Peyer's patch (tissue), 4 donors: Measurements from ENCODE around the gene TACC2. TPM values are rescaled to one million over a fixed set of nuclear protein-coding genes. Genes with fewer than 3 reads are reported as not detected.

ENCODE experiments used
- DNase-seq, 3 donors: peaks; one replicate each; pipeline ENCODE4 v3.0.0-alpha.2; 2017 to 2019
- H3K27ac ChIP-seq, 4 donors: fragments of 200-600 bp; sonication (generic); one replicate each; pipeline ENCODE4 v1.5.1; 2016 to 2019
- H3K27me3 ChIP-seq, 2 donors: fragments of 200-600 bp; sonication (generic); one replicate each; pipeline ENCODE4 v1.5.1; 2019
- H3K36me3 ChIP-seq, 3 donors: fragments of 200-600 bp; sonication (generic); one replicate each; pipeline ENCODE4 v1.5.1; 2016 to 2019
- H3K4me1 ChIP-seq, 4 donors: fragments of 200-600 bp; sonication (generic); one replicate each; pipeline ENCODE4 v1.5.1; 2016 to 2019
- H3K4me3 ChIP-seq, 4 donors: fragments of 200-600 bp; sonication (generic); 1 replicate in 3 of 4; 2 replicates in 1 of 4; pipeline ENCODE4 v1.5.1; 2016 to 2019; ENCODE audit warnings: mild to moderate bottlenecking in 1 of 4
- H3K9me3 ChIP-seq, 4 donors: fragments of 200-600 bp; sonication (generic); one replicate each; pipeline ENCODE4 v1.5.1; 2016 to 2019; ENCODE audit warnings: mild to moderate bottlenecking in 1 of 4
- POLR2A ChIP-seq, 2 donors: fragments of 450-650 bp; IDR thresholded peaks; one replicate each; pipeline ENCODE4 v1.5.1; 2017; ENCODE audit warnings: antibody characterized with exemption in 2 of 2, mild to moderate bottlenecking in 2 of 2, moderate library complexity in 2 of 2
- total RNA-seq, 4 donors: library from RNA; depleted of rRNA; stranded (reverse); fragments of >200 nt; gene quantifications; one replicate each; pipeline ENCODE4 v1.1.0, GENCODE V29; 2016
- TF ChIP-seq, protein P1 (sequence below), 6 experiments: fragments of 450-650 bp in 4 of 6; fragments of 200-600 bp in 2 of 6; sonication (generic) in 1 of 6; IDR thresholded peaks; one replicate each; pipeline ENCODE4 v1.5.1; 2017 to 2019; ENCODE audit warnings: antibody characterized with exemption in 6 of 6, mild to moderate bottlenecking in 3 of 6, moderate library complexity in 1 of 6

TACC2 gene
- total RNA-seq, 4 donors from 2014 or later, result 91.6 to 140 (median 109) TPM

DNA sequence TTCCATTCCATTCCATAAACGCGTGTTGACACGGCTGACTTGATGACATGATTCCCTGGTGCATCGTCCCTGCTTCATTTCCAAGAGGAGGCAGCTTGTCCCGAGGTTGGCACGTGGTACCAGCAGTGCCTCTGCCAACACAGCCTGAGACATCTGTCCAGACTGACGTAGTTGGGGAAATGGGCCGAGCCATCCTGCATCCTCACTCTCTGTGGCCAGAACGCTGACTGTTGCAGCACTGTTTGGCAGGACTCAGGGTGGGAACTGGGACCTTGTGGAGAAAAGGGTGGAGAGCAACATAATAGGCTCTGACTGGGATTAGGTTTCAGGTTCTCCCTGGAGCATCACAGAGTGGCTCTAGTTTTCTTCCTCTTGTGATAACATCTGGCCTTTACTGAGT, 163.6 kb downstream of the TACC2 start:
- Histone ChIP-seq H3K36me3 (peaks cover 0 to 6% (median 0%) of the 10 kb centered on the region in 3 donors), H3K9me3 (no peaks in the 10 kb centered on the region), H3K4me3 (no peak overlapping the region), H3K27ac (peak overlapping the region in 1 of 4 donors; percentile 45), H3K27me3 (no peaks in the 10 kb centered on the region), H3K4me1 (peaks cover 0 to 26% (median 0%) of the 10 kb centered on the region in 4 donors)
- DNase-seq, result peak in 1 of 3 donors; percentile 63
- TF ChIP-seq, protein P1, sequence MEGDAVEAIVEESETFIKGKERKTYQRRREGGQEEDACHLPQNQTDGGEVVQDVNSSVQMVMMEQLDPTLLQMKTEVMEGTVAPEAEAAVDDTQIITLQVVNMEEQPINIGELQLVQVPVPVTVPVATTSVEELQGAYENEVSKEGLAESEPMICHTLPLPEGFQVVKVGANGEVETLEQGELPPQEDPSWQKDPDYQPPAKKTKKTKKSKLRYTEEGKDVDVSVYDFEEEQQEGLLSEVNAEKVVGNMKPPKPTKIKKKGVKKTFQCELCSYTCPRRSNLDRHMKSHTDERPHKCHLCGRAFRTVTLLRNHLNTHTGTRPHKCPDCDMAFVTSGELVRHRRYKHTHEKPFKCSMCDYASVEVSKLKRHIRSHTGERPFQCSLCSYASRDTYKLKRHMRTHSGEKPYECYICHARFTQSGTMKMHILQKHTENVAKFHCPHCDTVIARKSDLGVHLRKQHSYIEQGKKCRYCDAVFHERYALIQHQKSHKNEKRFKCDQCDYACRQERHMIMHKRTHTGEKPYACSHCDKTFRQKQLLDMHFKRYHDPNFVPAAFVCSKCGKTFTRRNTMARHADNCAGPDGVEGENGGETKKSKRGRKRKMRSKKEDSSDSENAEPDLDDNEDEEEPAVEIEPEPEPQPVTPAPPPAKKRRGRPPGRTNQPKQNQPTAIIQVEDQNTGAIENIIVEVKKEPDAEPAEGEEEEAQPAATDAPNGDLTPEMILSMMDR (IDR thresholded peaks at IDR 0.05), result no peak
- no peak for TF ChIP-seq POLR2A (IDR thresholded peaks at IDR 0.05)

GRCh38 chr10:122154031-122154544, 165.1 kb downstream of the TACC2 start:
- TF ChIP-seq POLR2A (IDR thresholded peaks at IDR 0.05), result no peak
- TF ChIP-seq, protein P1 (IDR thresholded peaks at IDR 0.05), result no peak

GRCh38 chr10:122154545-122155366, 165.8 kb downstream of the TACC2 start:
- H3K4me3 ChIP-seq, result no peak overlapping the region

More at GRCh38 chr10:122154031-122154544, 165.1 kb downstream of the TACC2 start:
- DNase-seq, result no peak
- H3K36me3 ChIP-seq, result peaks cover 0 to 6% (median 0%) of the 10 kb centered on the region in 3 donors
- H3K4me3 ChIP-seq, result no peak overlapping the region
- H3K9me3 ChIP-seq, result no peaks in the 10 kb centered on the region
- peaks cover 0 to 17% (median 0%) of the 10 kb centered on the region in 4 donors for H3K4me1 ChIP-seq
- H3K27me3 ChIP-seq, result no peaks in the 10 kb centered on the region
- H3K27ac ChIP-seq, result no peak overlapping the region

GRCh38 chr10:122157451-122157850, 168.5 kb downstream of the TACC2 start:
- no peak for DNase-seq
- peaks cover 0 to 6% (median 0%) of the 10 kb centered on the region in 4 donors for H3K4me1 ChIP-seq
- H3K27ac ChIP-seq, result no peak overlapping the region
- no peak overlapping the region for H3K4me3 ChIP-seq
- TF ChIP-seq, protein P1 (IDR thresholded peaks at IDR 0.05), result no peak
- no peak for TF ChIP-seq POLR2A (IDR thresholded peaks at IDR 0.05)
- H3K27me3 ChIP-seq, result no peaks in the 10 kb centered on the region
- H3K36me3 ChIP-seq, result no peaks in the 10 kb centered on the region
- no peaks in the 10 kb centered on the region for H3K9me3 ChIP-seq

More at GRCh38 chr10:122154545-122155366, 165.8 kb downstream of the TACC2 start:
- TF ChIP-seq, protein P1 (IDR thresholded peaks at IDR 0.05), result no peak
- TF ChIP-seq POLR2A (IDR thresholded peaks at IDR 0.05), result no peak
- no peak for DNase-seq
- Histone ChIP-seq H3K4me1 (peaks cover 0 to 10% (median 0%) of the 10 kb centered on the region in 4 donors), H3K27me3 (no peaks in the 10 kb centered on the region), H3K27ac (peak overlapping the region in 2 of 4 donors; percentile 7 to 66), H3K36me3 (peaks cover 0 to 6% (median 0%) of the 10 kb centered on the region in 3 donors), H3K9me3 (no peaks in the 10 kb centered on the region)

- no peak overlapping the region for H3K4me3 ChIP-seq
- no peaks in the 10 kb centered on the region for H3K9me3 ChIP-seq
- peaks cover 0 to 15% (median 0%) of the 10 kb centered on the region in 4 donors for H3K4me1 ChIP-seq
These were observed 169.4 kb downstream of the TACC2 start for GRCh38 chr10:122158362-122158761.

More at GRCh38 chr10:122158362-122158761, 169.4 kb downstream of the TACC2 start:
- Histone ChIP-seq H3K36me3 (no peaks in the 10 kb centered on the region), H3K27ac (no peak overlapping the region), H3K27me3 (no peaks in the 10 kb centered on the region)
- no peak for TF ChIP-seq POLR2A (IDR thresholded peaks at IDR 0.05)
- TF ChIP-seq, protein P1 (IDR thresholded peaks at IDR 0.05), result no peak
- no peak for DNase-seq
